Measurements from ENCODE around the gene SGK2.

Gene SGK2

DNA sequence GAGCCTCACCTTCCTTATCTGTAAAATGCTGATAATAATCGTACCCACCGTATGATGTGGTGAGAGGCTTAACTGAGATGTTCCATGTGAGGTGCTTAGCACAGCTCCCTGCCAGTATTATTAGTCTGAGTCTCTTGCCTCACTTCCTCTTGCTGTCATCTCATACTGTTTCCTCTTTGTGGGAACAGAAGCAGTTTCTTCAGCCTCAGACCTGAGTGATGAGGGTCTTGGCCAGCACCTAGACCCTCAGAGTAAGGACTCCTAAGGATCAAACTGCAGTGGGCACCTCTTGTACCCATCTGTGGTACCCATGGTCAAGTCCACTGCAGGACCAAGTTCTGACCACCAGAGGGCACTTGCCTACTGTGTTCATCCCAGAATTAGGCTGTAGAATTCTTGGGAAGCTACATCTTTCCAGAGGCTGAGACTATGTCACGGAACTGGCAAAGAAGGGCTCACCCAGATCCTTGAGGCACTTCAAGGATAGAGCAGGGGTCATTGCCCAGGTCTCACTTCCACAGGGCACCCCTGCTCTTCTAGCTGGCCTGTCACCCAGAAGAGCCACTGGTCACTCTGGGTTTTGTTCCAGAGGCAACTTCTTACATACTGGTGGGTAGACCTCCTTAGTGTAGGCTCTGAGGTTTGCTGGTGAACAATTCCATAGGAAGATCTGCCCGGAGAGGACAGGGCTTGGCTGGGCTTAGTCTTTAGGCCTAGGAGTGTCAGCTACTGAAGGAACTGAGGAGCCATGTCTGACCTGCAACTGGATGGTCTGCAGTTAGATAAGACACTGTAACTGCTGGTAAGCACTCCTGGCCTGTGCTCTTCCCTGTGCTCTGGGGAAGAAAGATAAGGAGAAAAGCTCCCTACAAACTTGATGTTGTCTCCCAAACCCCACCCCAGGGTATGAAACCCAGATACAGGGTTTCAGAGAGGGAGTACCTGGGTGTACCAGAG is 20.6 kb upstream of the SGK2 start:
- TF ChIP-seq, protein P1, sequence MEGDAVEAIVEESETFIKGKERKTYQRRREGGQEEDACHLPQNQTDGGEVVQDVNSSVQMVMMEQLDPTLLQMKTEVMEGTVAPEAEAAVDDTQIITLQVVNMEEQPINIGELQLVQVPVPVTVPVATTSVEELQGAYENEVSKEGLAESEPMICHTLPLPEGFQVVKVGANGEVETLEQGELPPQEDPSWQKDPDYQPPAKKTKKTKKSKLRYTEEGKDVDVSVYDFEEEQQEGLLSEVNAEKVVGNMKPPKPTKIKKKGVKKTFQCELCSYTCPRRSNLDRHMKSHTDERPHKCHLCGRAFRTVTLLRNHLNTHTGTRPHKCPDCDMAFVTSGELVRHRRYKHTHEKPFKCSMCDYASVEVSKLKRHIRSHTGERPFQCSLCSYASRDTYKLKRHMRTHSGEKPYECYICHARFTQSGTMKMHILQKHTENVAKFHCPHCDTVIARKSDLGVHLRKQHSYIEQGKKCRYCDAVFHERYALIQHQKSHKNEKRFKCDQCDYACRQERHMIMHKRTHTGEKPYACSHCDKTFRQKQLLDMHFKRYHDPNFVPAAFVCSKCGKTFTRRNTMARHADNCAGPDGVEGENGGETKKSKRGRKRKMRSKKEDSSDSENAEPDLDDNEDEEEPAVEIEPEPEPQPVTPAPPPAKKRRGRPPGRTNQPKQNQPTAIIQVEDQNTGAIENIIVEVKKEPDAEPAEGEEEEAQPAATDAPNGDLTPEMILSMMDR (IDR thresholded peaks at IDR 0.05) = peak; percentile 96

DNA sequence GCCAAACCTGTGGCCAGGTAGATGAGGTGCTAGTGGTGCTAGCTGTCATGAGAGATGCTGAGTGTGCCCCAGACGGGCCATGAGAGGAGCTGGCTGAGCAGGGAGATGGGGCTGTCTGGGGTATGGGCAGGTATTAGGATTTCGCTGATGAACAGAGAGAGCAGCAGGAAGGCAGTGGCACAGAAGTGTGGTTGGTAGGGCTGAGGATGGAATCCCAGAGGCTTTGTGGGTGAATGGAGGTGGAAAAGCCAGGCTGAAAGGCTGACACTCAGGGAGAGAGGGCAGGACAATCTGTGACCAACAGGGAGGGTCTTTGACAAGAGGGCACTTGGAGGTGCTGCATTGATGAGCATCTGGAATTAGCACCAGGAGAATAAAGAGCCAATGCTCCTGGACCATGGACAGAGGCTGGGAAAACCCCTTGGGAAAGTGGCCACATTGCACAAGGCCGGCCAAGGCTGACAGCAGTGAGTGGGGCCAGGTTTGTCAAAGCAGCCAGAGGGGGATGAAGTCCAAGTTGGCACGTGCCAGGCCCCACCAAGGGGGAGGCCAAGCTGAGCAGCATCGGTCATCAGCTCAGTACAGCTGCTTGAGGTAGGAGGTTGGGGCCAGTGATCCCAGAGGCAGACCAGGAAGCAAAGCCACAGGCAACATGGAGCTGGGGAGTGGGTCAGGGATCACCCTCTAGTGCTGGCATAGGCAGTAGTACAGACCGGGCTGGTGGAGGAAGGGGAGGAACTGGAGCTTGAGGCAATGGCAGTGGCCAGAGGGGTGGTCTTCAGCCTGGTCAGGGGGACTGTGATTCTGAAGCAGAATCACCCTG is 19.7 kb upstream of the SGK2 start:
- TF ChIP-seq, protein P1 (IDR thresholded peaks at IDR 0.05) = no peak

DNA sequence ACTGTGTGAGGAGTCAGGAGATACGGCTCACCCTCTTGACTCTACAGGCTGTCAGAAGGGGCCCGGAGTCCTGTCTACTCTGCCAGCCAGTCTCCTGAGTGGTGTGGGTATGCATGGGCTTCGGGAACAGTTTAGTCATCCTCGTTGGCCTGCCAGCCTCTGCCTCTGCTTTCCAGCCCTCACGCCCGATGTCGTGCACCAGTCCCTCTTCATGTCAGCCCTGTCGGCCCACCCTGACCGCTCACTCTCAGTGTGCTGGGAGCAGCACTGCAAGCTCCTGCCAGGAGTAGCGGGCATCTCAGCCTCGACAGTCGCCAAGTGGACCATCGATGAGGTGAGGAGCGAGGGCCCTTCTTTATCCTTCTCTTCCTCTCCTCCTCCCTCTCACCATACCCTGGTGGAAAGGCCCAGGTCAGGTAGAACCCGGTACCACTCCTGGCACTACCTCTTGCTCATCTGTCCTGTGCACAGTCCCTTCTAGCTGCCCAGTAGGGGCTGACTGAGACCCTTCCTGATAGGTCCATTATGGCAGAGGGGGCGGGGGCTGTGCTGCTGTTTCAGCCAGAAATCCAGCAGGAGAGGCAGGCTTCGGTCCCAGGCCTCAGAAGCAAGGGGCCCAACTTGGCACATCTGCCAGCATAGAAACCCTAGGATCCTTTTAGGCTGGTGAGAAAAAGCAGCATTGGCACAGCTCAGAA is 18.7 kb upstream of the SGK2 start:
- TF ChIP-seq, protein P1 (IDR thresholded peaks at IDR 0.05) = no peak

DNA sequence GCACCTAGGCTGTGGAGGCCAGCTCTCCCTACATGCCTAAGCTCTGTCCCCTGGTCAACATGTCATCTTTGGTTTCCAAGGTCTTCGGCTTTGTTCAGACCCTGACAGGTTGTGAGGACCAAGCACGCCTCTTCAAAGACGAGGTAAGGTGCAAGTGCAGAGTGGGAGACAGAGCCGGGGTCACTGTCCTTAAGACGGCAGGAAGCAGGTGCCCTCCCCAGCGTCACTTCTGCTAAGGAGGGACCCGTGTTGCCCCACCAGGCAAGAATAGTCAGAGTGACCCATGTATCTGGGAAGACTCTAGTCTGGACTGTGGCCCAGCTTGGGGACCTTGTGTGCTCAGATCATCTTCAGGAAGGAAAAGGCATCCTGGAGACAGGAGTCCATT is 18.2 kb upstream of the SGK2 start:
- TF ChIP-seq, protein P1 (IDR thresholded peaks at IDR 0.05) = no peak

DNA sequence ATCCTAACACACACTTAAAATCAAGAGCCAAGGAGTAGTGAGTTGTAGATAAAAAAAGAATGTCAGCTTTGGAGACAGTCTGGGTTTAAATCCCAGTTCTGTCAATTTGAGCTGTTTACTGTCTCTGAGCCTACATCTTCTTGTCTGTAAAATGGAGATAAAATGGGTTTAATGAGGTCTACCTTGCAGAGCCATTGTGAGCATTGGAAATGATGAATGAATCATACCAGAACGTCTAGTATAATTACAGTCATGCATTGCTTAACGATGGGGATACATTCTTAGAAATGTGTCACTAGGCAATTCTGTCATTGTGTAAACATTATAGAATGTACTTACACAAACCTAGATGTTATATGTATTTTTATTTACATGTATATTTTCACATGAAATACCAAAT is 17.6 kb upstream of the SGK2 start:
- TF ChIP-seq, protein P1 (IDR thresholded peaks at IDR 0.05) = no peak

DNA sequence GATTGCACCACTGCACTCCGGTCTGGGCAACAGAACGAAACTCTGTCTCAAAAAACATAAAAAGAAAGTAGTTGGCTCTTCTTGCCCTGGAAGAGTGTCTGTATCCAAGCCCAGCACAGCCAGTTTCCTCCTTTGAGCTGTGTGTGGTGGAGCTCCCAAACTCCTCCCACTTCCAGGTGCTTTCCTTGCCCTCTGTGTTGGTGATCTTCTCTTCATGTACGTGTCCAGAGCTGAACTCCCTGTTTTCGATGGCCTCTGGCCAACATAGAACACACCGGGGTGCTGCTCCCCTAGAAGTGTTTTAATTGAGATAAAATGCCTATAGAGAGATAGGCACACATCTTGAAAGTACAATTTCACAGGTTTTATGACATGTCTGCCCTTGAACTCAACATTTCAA is 16.7 kb upstream of the SGK2 start:
- TF ChIP-seq, protein P1 (IDR thresholded peaks at IDR 0.05) = no peak

DNA sequence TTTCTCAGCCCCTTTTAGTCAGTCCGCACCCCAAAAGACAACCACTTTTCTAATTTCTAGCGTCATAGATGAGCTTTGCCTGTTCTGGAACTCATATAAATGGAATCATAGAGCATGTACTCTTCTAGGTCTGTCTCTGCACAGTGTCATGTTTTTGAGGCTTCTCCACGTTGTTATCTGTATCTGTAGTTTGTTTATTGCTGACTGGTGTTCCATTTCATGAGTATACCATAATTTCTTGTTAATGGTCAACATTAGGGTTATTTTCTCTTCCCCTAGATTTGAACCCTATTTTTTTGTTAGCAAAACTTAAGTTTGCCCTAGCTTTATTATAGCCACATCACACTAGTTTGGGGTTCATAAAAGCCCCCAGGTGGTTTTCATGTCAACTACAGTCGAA is 16.2 kb upstream of the SGK2 start:
- TF ChIP-seq, protein P1 (IDR thresholded peaks at IDR 0.05) = no peak

All from LNCAP (cell line).